Measurements from ENCODE around the gene RAD51.

Gene RAD51

GRCh38 chr15:40737048-40737447 is 42.1 kb downstream of the RAD51 start:
- Histone ChIP-seq H3K4me2 (ENCODE audit: low read length) (no peak overlapping the region), H2AFZ (no peak overlapping the region), H3K79me2 (no peaks in the 10 kb centered on the region), H3K4me1 (no peaks in the 10 kb centered on the region), H3K36me3 (ENCODE audit: control insufficient read depth, insufficient read depth, low read length) (no peaks in the 10 kb centered on the region), H3K27me3 (ENCODE audit: control insufficient read depth, insufficient read depth, low read length) (no peaks in the 10 kb centered on the region), H3K4me3 (ENCODE audit: low read depth, low read length) (no peak overlapping the region), H3K9me3 (ENCODE audit: control insufficient read depth, low read length) (no peaks in the 10 kb centered on the region), H3K27ac (no peak overlapping the region), H3K9ac (no peak overlapping the region)
- no peak for TF ChIP-seq CTCF (IDR thresholded peaks at IDR 0.05)

- Histone ChIP-seq H3K4me2 (ENCODE audit: low read length) (no peak overlapping the region), H3K27me3 (ENCODE audit: control insufficient read depth, insufficient read depth, low read length) (no peaks in the 10 kb centered on the region), H3K4me3 (ENCODE audit: low read depth, low read length) (no peak overlapping the region), H3K9me3 (ENCODE audit: control insufficient read depth, low read length) (no peaks in the 10 kb centered on the region), H3K4me1 (no peaks in the 10 kb centered on the region), H2AFZ (no peak overlapping the region), H3K9ac (no peak overlapping the region), H3K79me2 (no peaks in the 10 kb centered on the region), H3K36me3 (ENCODE audit: control insufficient read depth, insufficient read depth, low read length) (no peaks in the 10 kb centered on the region), H3K27ac (no peak overlapping the region)
- TF ChIP-seq CTCF (IDR thresholded peaks at IDR 0.05), result no peak
Measured at GRCh38 chr15:40739047-40739446, 44.1 kb downstream of the RAD51 start.

- no peak overlapping the region for H3K9ac ChIP-seq
- no peaks in the 10 kb centered on the region for H3K36me3 ChIP-seq (ENCODE audit: control insufficient read depth, insufficient read depth, low read length)
- no peak overlapping the region for H3K27ac ChIP-seq
- H3K4me3 ChIP-seq (ENCODE audit: low read depth, low read length), result no peak overlapping the region
- no peaks in the 10 kb centered on the region for H3K9me3 ChIP-seq (ENCODE audit: control insufficient read depth, low read length)
- H3K79me2 ChIP-seq, result no peaks in the 10 kb centered on the region
- H2AFZ ChIP-seq, result no peak overlapping the region
- H3K27me3 ChIP-seq (ENCODE audit: control insufficient read depth, insufficient read depth, low read length), result no peaks in the 10 kb centered on the region
- no peak for TF ChIP-seq CTCF (IDR thresholded peaks at IDR 0.05)
- H3K4me1 ChIP-seq, result no peaks in the 10 kb centered on the region
- no peak overlapping the region for H3K4me2 ChIP-seq (ENCODE audit: low read length)
Measured at GRCh38 chr15:40739854-40740253, 44.9 kb downstream of the RAD51 start.

GRCh38 chr15:40743485-40743901 is 48.5 kb downstream of the RAD51 start:
- no peak overlapping the region for H3K27ac ChIP-seq
- H3K79me2 ChIP-seq, result no peaks in the 10 kb centered on the region
- H3K9me3 ChIP-seq (ENCODE audit: control insufficient read depth, low read length), result no peaks in the 10 kb centered on the region
- H3K4me3 ChIP-seq (ENCODE audit: low read depth, low read length), result no peak overlapping the region
- no peaks in the 10 kb centered on the region for H3K4me1 ChIP-seq
- H2AFZ ChIP-seq, result no peak overlapping the region
- H3K36me3 ChIP-seq (ENCODE audit: control insufficient read depth, insufficient read depth, low read length), result no peaks in the 10 kb centered on the region
- H3K27me3 ChIP-seq (ENCODE audit: control insufficient read depth, insufficient read depth, low read length), result no peaks in the 10 kb centered on the region
- H3K9ac ChIP-seq, result no peak overlapping the region
- no peak overlapping the region for H3K4me2 ChIP-seq (ENCODE audit: low read length)
- no peak for TF ChIP-seq CTCF (IDR thresholded peaks at IDR 0.05)

- H3K4me1 ChIP-seq, result no peaks in the 10 kb centered on the region
- H3K36me3 ChIP-seq (ENCODE audit: control insufficient read depth, insufficient read depth, low read length), result no peaks in the 10 kb centered on the region
- no peak overlapping the region for H3K9ac ChIP-seq
- H3K27me3 ChIP-seq (ENCODE audit: control insufficient read depth, insufficient read depth, low read length), result no peaks in the 10 kb centered on the region
- no peak overlapping the region for H3K4me2 ChIP-seq (ENCODE audit: low read length)
- no peak overlapping the region for H3K27ac ChIP-seq
- H2AFZ ChIP-seq, result no peak overlapping the region
- H3K79me2 ChIP-seq, result no peaks in the 10 kb centered on the region
- no peak for TF ChIP-seq CTCF (IDR thresholded peaks at IDR 0.05)
- no peak overlapping the region for H3K4me3 ChIP-seq (ENCODE audit: low read depth, low read length)
- no peaks in the 10 kb centered on the region for H3K9me3 ChIP-seq (ENCODE audit: control insufficient read depth, low read length)
Measured at GRCh38 chr15:40743921-40744814, 49.2 kb downstream of the RAD51 start.
